Spleen (tissue), 11 donors: ENCODE measurements around the gene TRIM10. TPM values are rescaled to one million over a fixed set of nuclear protein-coding genes. Genes with fewer than 3 reads are reported as not detected.

Experiments
- DNase-seq: peaks from one replicate; pipeline ENCODE4 v3.0.0-alpha.2; 2020
- H3K27ac ChIP-seq, 8 donors: fragments of 200-600 bp; sonication (generic) in 7 of 8; 1 replicate in 4 of 8; 2 replicates in 4 of 8; pipeline versions ENCODE4 v1.5.0 to v1.8.0; 2016 to 2021; ENCODE audit warnings: inconsistent platforms in 4 of 8, mild to moderate bottlenecking in 4 of 8, moderate library complexity in 1 of 8
- H3K27me3 ChIP-seq, 7 donors: fragments of 200-600 bp; sonication (generic) in 6 of 7; replicated peaks in 1 of 7; 1 replicate in 4 of 7; 2 replicates in 3 of 7; pipeline versions ENCODE4 v1.5.0 to v1.8.0; 2016 to 2021; ENCODE audit warnings: inconsistent platforms in 3 of 7, mild to moderate bottlenecking in 1 of 7
- H3K36me3 ChIP-seq, 6 donors: fragments of 200-600 bp; sonication (generic) in 5 of 6; 1 replicate in 4 of 6; 2 replicates in 2 of 6; pipeline versions ENCODE4 v1.5.0 to v1.8.0; 2016 to 2021; ENCODE audit warnings: inconsistent platforms in 2 of 6
- H3K4me1 ChIP-seq, 6 donors: fragments of 200-600 bp; sonication (generic) in 5 of 6; 1 replicate in 3 of 6; 2 replicates in 3 of 6; pipeline versions ENCODE4 v1.5.0 to v1.8.0; 2016 to 2021; ENCODE audit warnings: inconsistent platforms in 3 of 6
- H3K4me3 ChIP-seq, 8 donors: fragments of 200-600 bp; sonication (generic) in 7 of 8; 1 replicate in 4 of 8; 2 replicates in 4 of 8; pipeline versions ENCODE4 v1.5.0 to v1.8.0; 2016 to 2021; ENCODE audit warnings: inconsistent platforms in 4 of 8, mild to moderate bottlenecking in 4 of 8, moderate library complexity in 2 of 8
- H3K9me3 ChIP-seq, 8 donors: fragments of 200-600 bp; sonication (generic) in 7 of 8; 1 replicate in 4 of 8; 2 replicates in 4 of 8; pipeline versions ENCODE4 v1.5.0 to v1.8.0; 2016 to 2021; ENCODE audit warnings: inconsistent platforms in 4 of 8
- CTCF ChIP-seq, 11 experiments: fragments of 200-600 bp in 7 of 11; fragments of 450-650 bp in 4 of 11; sonication (generic) in 4 of 11; IDR thresholded peaks in 8 of 11; conservative IDR thresholded peaks in 3 of 11; 1 replicate in 7 of 11; 2 replicates in 4 of 11; pipeline versions ENCODE4 v1.4.0 to v1.8.0; 2016 to 2021; ENCODE audit warnings: antibody characterized with exemption in 11 of 11, inconsistent platforms in 4 of 11, mild to moderate bottlenecking in 1 of 11
- POLR2A ChIP-seq, 3 donors: fragments of 450-650 bp; IDR thresholded peaks; one replicate each; pipeline ENCODE4 v1.5.1; 2017; ENCODE audit warnings: antibody characterized with exemption in 3 of 3, mild to moderate bottlenecking in 1 of 3
- POLR2AphosphoS5 ChIP-seq, 3 donors: sonication (generic); formaldehyde crosslinking; IDR thresholded peaks; one replicate each; pipeline ENCODE4 v1.5.1; 2017; ENCODE audit warnings: antibody characterized with exemption in 3 of 3
- WGBS, 5 donors: extraction: QIAGEN DNeasy Blood & Tissue Kit in 3 of 5; methylation state at CpG; one replicate each; pipeline versions ENCODE4 v1.1.5 to v1.1.7; 2013 to 2018; 5-methylcytosine and 5-hydroxymethylcytosine counted together
- intact Hi-C: fragments of 100-400 bp; cut with DNase I; formaldehyde crosslinking; loops from one replicate; pipeline ENCODE4 v1.15.0; 2023; ENCODE audit warnings: low total_unique reads
- polyA plus RNA-seq, 3 donors: library from polyadenylated mRNA; stranded (reverse); fragments of 200-250 nt; gene quantifications; one replicate each; pipeline ENCODE4 v1.2.1, GENCODE V29; 2013
- total RNA-seq, 7 donors: library from RNA; depleted of rRNA in 3 of 7; stranded (reverse); fragments of >200 nt in 3 of 7; fragmentation: NEBNext Ultra II Directional in 4 of 7; extraction: Animal tissue kit (Norgen Biotek cat#: 25700) in 4 of 7; gene quantifications; one replicate each; pipeline versions ENCODE4 v1.1.0 to v1.2.1, GENCODE V29; 2016 to 2021
- donor health status: healthy with polysubstance abuse.
- donor health status: DM: no; HTN: no; CAD: no; lungs with moderate emphysema.
- donor health status: DM: no; HTN: no; CAD: no.
- donor health status: Bipolar disorder and iron deficiency.
- donor health status: healthy.
- donor health status: DM: no; HTN: no; CAD: no.
- donor health status: DM: yes; HTN: yes; CAD: no.

TRIM10 gene
- total and polyA plus RNA-seq, 10 donors: 0.06 to 4.9 (median 1.1) TPM; not detected in 2

- WGBS, 5 donors: 89 to 95% (median 90%) methylated on average over 16 of the region's 16 CpGs
- Histone ChIP-seq H3K4me1 (peaks cover 0 to 4% (median 0%) of the 10 kb centered on the region in 6 donors), H3K27me3 (peaks cover 0 to 44% (median 0%) of the 10 kb centered on the region in 7 donors), H3K9me3 (no peaks in the 10 kb centered on the region), H3K27ac (no peak overlapping the region), H3K4me3 (no peak overlapping the region), H3K36me3 (no peaks in the 10 kb centered on the region)
- intact Hi-C loops: no loop called here
- TF ChIP-seq POLR2A (IDR thresholded peaks at IDR 0.05) (no peak), POLR2AphosphoS5 (IDR thresholded peaks at IDR 0.05) (no peak), CTCF (IDR thresholded peaks at IDR 0.05 in 8 of 11, conservative IDR thresholded peaks at IDR 0.05 in 3 of 11) (no peak)
- DNase-seq: no peak
Observed at GRCh38 chr6:30163918-30164654, 3.1 kb upstream of the TRIM10 start.

- no peak for DNase-seq
- no peak within 1 kb of the TSS for H3K4me3 ChIP-seq
- no peaks in the 10 kb centered on the region for H3K9me3 ChIP-seq
- intact Hi-C loops: no loop called here
- peaks cover 0 to 2% (median 0%) of the 10 kb centered on the region in 6 donors for H3K4me1 ChIP-seq
- 72 to 79% (median 75%) methylated on average over 24 to 31 of the region's 31 CpGs for WGBS, 5 donors
- H3K27ac ChIP-seq: no peak within 1 kb of the TSS
- H3K27me3 ChIP-seq: peaks cover 0 to 37% (median 0%) of the 10 kb centered on the region in 7 donors
- H3K36me3 ChIP-seq: no peaks in the 10 kb centered on the region
- TF ChIP-seq POLR2AphosphoS5 (IDR thresholded peaks at IDR 0.05) (no peak), POLR2A (IDR thresholded peaks at IDR 0.05) (no peak), CTCF (IDR thresholded peaks at IDR 0.05 in 8 of 11, conservative IDR thresholded peaks at IDR 0.05 in 3 of 11) (no peak)
Observed at GRCh38 chr6:30163090-30163917, 2.3 kb upstream of the TRIM10 start, which contains the start of gene TRIM15. Gene TRIM15 (plus strand): TSS chr6:30163546. CDS start chr6:30163685, 139 bp downstream.

GRCh38 chr6:30162265-30163089, 1.5 kb upstream of the TRIM10 start:
- peaks cover 0 to 5% (median 0%) of the 10 kb centered on the region in 6 donors for H3K4me1 ChIP-seq
- no peak overlapping the region for H3K27ac ChIP-seq
- no peak overlapping the region for H3K4me3 ChIP-seq
- WGBS, 5 donors: 74 to 90% (median 79%) methylated on average over 12 of the region's 12 CpGs
- peaks cover 0 to 29% (median 0%) of the 10 kb centered on the region in 7 donors for H3K27me3 ChIP-seq
- TF ChIP-seq CTCF (IDR thresholded peaks at IDR 0.05 in 8 of 11, conservative IDR thresholded peaks at IDR 0.05 in 3 of 11) (no peak), POLR2AphosphoS5 (IDR thresholded peaks at IDR 0.05) (no peak), POLR2A (IDR thresholded peaks at IDR 0.05) (no peak)
- intact Hi-C loops: no loop called here
- no peak for DNase-seq
- no peaks in the 10 kb centered on the region for H3K9me3 ChIP-seq
- H3K36me3 ChIP-seq: no peaks in the 10 kb centered on the region
